ENCODE measurements around the gene ENO3. TPM values are rescaled to one million over a fixed set of nuclear protein-coding genes. Genes with fewer than 3 reads are reported as not detected.

Gene ENO3
- total RNA-seq, 1 experiment from 2014 or later, result 24.6 TPM

DNA sequence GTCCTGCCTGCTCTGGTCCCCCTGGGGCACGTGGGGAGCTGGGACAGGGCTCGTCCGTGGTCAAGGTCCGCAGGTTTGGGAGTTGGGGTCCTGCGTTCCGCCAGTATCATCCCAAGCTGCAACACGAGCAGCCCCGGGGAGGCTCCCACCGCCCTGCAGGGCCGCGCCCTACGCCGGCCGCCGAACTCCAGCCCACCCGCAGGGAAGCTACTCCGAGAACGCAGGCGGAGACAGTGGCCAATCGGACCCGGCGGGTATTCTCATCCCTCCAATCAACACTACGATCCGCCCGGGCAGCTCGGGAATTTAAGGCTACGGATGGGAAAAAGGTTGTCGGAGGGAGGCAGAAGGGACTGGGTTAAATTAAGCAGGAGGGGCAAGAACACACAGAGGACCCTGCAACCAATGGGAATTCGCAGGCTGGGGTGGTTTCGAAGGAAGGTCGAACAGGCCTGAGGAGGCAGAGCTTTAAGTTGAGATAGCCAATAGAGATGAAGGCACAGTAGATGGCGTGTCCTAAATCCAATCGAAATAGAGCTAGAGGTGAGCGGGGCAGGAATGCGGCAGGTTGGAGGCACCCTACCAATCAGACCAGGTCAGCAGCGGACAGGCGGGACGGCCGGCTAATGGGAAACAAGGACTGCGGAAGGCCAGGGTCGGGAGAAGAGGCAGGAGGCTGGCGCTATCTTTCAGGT, 16.1 kb downstream of the ENO3 start:
- no peaks in the 10 kb centered on the region for H3K9me2 ChIP-seq (ENCODE audit: insufficient read depth)
- ChIA-PET RAD21 (ENCODE audit: low non-redundant PET in 1 of 2, low total read pairs in 2 of 2, uncharacterized antibody in 2 of 2, unreplicated experiment in 2 of 2) (interaction anchor here (0.6 to 2.2 kb wide), 5 partner anchors 12 to 58 kb away, joined by 3 to 11 read pairs (median 6); partner anchors contain the start of genes RNF167 (in 2 of the 2), SLC25A11 (in 2 of the 2) and PFN1 (in 1 of the 2)), CTCF (interaction anchor here (0.5 to 2.2 kb wide), 7 partner anchors 9 to 95 kb away, joined by 4 to 12 read pairs (median 7); partner anchors contain the start of genes CAMTA2, RNF167 and SLC25A11), POLR2A (interaction anchor here (0.7 to 5.0 kb wide), 11 partner anchors 10 to 176 kb away, joined by 3 to 45 read pairs (median 10); partner anchors contain the start of genes CAMTA2, ENO3, PFN1 and RNF167)
- H3K9ac ChIP-seq (ENCODE audit: low read length), result peak overlapping the region; percentile 80
- no peaks in the 10 kb centered on the region for H3K9me3 ChIP-seq (ENCODE audit: control insufficient read depth in 1 of 2, insufficient read depth in 1 of 2, low read depth in 1 of 2, low read length in 2 of 2)
- H3K4me1 ChIP-seq (ENCODE audit: control insufficient read depth in 1 of 2, insufficient read depth in 2 of 2, low read length in 2 of 2), result peaks cover 19 to 33% of the 10 kb centered on the region in 2 experiments
- TF ChIP-seq YY1 (IDR thresholded peaks at IDR 0.05; ENCODE audit: extremely low read depth, insufficient replicate concordance, low read depth, low read length) (peak; percentile 31), JUND (IDR thresholded peaks at IDR 0.05) (no peak), SP1 (IDR thresholded peaks at IDR 0.05; ENCODE audit: low read depth) (peak; percentile 99)
- TF ChIP-seq, protein P1, sequence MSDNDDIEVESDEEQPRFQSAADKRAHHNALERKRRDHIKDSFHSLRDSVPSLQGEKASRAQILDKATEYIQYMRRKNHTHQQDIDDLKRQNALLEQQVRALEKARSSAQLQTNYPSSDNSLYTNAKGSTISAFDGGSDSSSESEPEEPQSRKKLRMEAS (IDR thresholded peaks at IDR 0.05), result peak; percentile 67; the same call in 1 of the 2 replicates
- peak; percentile 100 for DNase-seq (ENCODE audit: low read depth, low spot score)
- intact Hi-C loops (cut with micrococcal nuclease), result loop anchor here (1.0 kb wide), 4 partner anchors 17 to 58 kb away; partner anchors contain the start of genes CAMTA2, RNF167 and SLC25A11
- TSS peak; percentile 69 for BruUV-seq (replicated peaks)
- H3K27ac ChIP-seq (ENCODE audit: low read depth, low read length), result peak overlapping the region; percentile 96
- H3K4me3 ChIP-seq (replicated peaks in 1 of 2; ENCODE audit: low read depth in 1 of 2, low read length in 2 of 2), result peak overlapping the region; percentile 70 to 79
- peak; percentile 91 for ATAC-seq
- no peaks in the 10 kb centered on the region for H3K27me3 ChIP-seq (ENCODE audit: insufficient read depth, low read length)
- no peak overlapping the region for H2AFZ ChIP-seq (ENCODE audit: low read depth, low read length, poor library complexity, severe bottlenecking)
- peak overlapping the region; percentile 84 for H3K4me2 ChIP-seq (ENCODE audit: low read length)
- H3K79me2 ChIP-seq (ENCODE audit: insufficient read depth, low read length), result peaks cover 17% of the 10 kb centered on the region; the same call in 1 of the 2 replicates
- peaks cover 0 to 13% of the 10 kb centered on the region in 2 experiments; a peak in 2 of 4 replicates for H3K36me3 ChIP-seq (ENCODE audit: control insufficient read depth in 1 of 2, insufficient read depth in 2 of 2, low read length in 2 of 2)
- H4K20me1 ChIP-seq (ENCODE audit: insufficient read depth), result no peaks in the 10 kb centered on the region
